Keratinocyte (primary cell): ENCODE data around the gene ITGB8. TPM values are rescaled to one million over a fixed set of nuclear protein-coding genes. Genes with fewer than 3 reads are reported as not detected.

Experiments used
- DNase-seq: peaks from one replicate; pipeline ENCODE4 v3.0.0-alpha.2; 2011; ENCODE audit warnings: low read depth, missing footprints, low spot score
- FAIRE-seq: peaks from 2 replicates; lab custom pipeline; 2011; peaks lifted over from hg19 to GRCh38; lab: Jason Lieb, UNC
- H2AFZ ChIP-seq: 2 replicates; pipeline ENCODE4 v1.6.0; 2012; ENCODE audit warnings: low read length, control low read depth, inconsistent platforms; ENCODE audit not compliant: control insufficient read depth
- H3K27ac ChIP-seq: 2 replicates; pipeline ENCODE4 v1.5.1; 2011; ENCODE audit warnings: low read length; ENCODE audit not compliant: control insufficient read depth, insufficient read depth
- H3K27me3 ChIP-seq: 3 replicates; pipeline ENCODE4 v1.6.0; 2011; ENCODE audit warnings: low read length; ENCODE audit not compliant: control insufficient read depth, insufficient read depth; ENCODE audit errors: extremely low read depth
- H3K36me3 ChIP-seq, 2 experiments: 2 replicates in 1 of 2; 3 replicates in 1 of 2; pipeline ENCODE4 v1.5.1; 2011; ENCODE audit warnings: low read length in 2 of 2, mild to moderate bottlenecking in 1 of 2; ENCODE audit not compliant: control insufficient read depth in 2 of 2, insufficient read depth in 2 of 2; ENCODE audit errors: extremely low read depth in 1 of 2
- H3K4me1 ChIP-seq: 3 replicates; pipeline ENCODE4 v1.5.1; 2011; ENCODE audit warnings: low read length; ENCODE audit not compliant: control insufficient read depth, insufficient read depth; ENCODE audit errors: extremely low read depth
- H3K4me2 ChIP-seq: 3 replicates; pipeline ENCODE4 v1.6.0; 2011; ENCODE audit warnings: low read depth, low read length; ENCODE audit not compliant: control insufficient read depth, insufficient read depth; ENCODE audit errors: extremely low read depth
- H3K4me3 ChIP-seq, 3 experiments: fragments of 200-600 bp in 1 of 3; sonication (generic) in 1 of 3; 2 replicates in 2 of 3; 3 replicates in 1 of 3; pipeline ENCODE4 v1.5.1; 2011 to 2016; ENCODE audit warnings: low read length in 3 of 3, mild to moderate bottlenecking in 3 of 3, control low read depth in 2 of 3, inconsistent platforms in 1 of 3, low read depth in 1 of 3, mixed read lengths in 1 of 3, mixed run types in 1 of 3, moderate library complexity in 1 of 3; ENCODE audit not compliant: control insufficient read depth in 2 of 3, insufficient read depth in 2 of 3; ENCODE audit errors: extremely low read depth in 1 of 3
- H3K79me2 ChIP-seq: 2 replicates; pipeline ENCODE4 v1.6.0; 2012; ENCODE audit warnings: low read length; ENCODE audit not compliant: control insufficient read depth, insufficient read depth
- H3K9ac ChIP-seq: 3 replicates; pipeline ENCODE4 v1.6.0; 2011; ENCODE audit warnings: low read length; ENCODE audit not compliant: control insufficient read depth, insufficient read depth; ENCODE audit errors: extremely low read depth
- H3K9me1 ChIP-seq: 3 replicates; pipeline ENCODE4 v1.6.0; 2011; ENCODE audit warnings: low read length; ENCODE audit not compliant: control insufficient read depth, insufficient read depth; ENCODE audit errors: extremely low read depth
- H3K9me3 ChIP-seq: 2 replicates; pipeline ENCODE4 v1.5.1; 2012; ENCODE audit warnings: low read depth, low read length; ENCODE audit not compliant: control insufficient read depth
- H4K20me1 ChIP-seq: 3 replicates; pipeline ENCODE4 v1.6.0; 2011; ENCODE audit warnings: low read length; ENCODE audit not compliant: control insufficient read depth, insufficient read depth; ENCODE audit errors: extremely low read depth
- CTCF ChIP-seq, 3 experiments: IDR thresholded peaks in 1 of 3; conservative IDR thresholded peaks in 1 of 3; optimal IDR thresholded peaks in 1 of 3; 2 replicates in 2 of 3; 3 replicates in 1 of 3; pipeline versions ENCODE3 to v1.5.1; 2011; ENCODE audit warnings: low read length in 3 of 3, mild to moderate bottlenecking in 3 of 3, moderate library complexity in 2 of 3, control low read depth in 1 of 3, inconsistent platforms in 1 of 3; ENCODE audit not compliant: insufficient read depth in 2 of 3; ENCODE audit errors: extremely low read depth in 1 of 3
- EZH2 ChIP-seq: IDR thresholded peaks from one replicate; pipeline ENCODE4 v1.6.1; 2012; ENCODE audit warnings: inconsistent platforms, mild to moderate bottlenecking, low read length, moderate library complexity
- dilution Hi-C: fragments of 300-500 bp; cut with MboI; formaldehyde crosslinking; loops from one replicate; pipeline ENCODE4 v1.7.0; 2020; ENCODE audit warnings: low sequenced_read_pairs; ENCODE audit not compliant: extremely low pct_ligation_motif_present
- polyA plus RNA-seq, 5 experiments: library from polyadenylated mRNA; depleted of rRNA in 3 of 5; stranded (reverse) in 3 of 5; stranded (forward) in 1 of 5; unstranded in 1 of 5; fragments of >200 nt; gene quantifications; 1 replicate in 1 of 5; 2 replicates in 3 of 5; 3 replicates in 1 of 5; pipeline versions ENCODE4 v1.2.1 to v1.2.3, GENCODE V29; 2011 to 2012; ENCODE audit warnings: missing spikeins in 2 of 5, low read depth in 1 of 5, low replicate concordance in 1 of 5

Gene ITGB8
- polyA plus RNA-seq, 1 donor (not counting 4 experiments of a cell fraction or from before 2014, with no cell fraction given), result 10.9 TPM

DNA sequence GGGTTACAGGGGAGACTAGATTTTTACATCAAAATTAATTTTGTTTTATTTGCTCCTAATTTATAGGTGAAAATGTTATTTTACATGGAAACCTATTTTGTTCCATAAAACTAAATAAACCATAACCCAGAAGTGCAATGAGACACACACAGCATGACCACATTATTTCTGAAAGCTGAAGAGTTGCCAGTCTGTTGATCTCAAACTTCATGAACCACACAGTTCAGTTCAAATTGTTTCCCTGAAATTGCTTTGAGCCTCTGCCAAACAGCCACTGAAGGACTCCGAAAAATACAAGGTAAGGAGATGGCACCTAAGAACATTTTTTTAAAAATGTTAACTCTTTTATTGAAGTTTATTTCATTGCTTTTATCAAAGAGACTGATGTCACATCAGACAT, 25.0 kb upstream of the ITGB8 start:
- no peak for DNase-seq
- H3K36me3 ChIP-seq, result no peaks in the 10 kb centered on the region
- no peak overlapping the region for H3K9ac ChIP-seq

DNA sequence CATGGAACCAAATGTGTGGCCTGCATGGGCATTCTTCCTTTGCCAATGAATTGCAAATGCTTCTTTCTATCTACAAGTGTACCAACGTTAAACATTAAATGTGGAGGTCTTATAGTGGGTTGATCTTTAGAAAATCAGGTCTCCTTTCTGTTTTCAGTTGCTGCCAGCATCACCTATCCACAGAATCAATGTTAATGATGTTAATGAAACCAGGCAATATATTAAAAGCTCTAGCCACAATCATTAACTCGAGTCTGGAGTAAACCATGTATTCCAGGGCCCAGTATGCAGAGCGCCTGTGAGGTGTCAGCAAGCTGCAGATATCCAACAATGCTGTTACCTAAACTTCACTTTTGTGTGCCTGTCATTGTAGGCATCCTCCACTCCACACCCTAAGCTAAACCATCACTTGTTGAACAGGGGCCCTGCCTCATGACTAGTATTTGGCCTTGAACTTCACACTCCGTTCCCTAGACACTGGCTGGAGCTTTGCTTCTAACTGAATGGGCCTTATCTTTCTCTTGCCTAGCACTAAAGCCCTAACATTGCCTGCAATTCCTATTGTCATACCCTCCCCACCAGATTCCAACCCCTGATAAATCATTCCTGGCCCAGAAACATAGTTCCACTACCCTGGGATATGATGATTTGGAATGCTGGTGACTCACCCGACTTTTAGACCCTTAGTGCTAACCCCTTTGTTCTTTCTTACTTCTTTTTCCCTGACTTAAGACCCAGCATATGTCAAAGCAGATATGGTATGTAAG, 24.3 kb upstream of the ITGB8 start:
- Histone ChIP-seq H4K20me1 (no peaks in the 10 kb centered on the region), H3K9me3 (no peaks in the 10 kb centered on the region), H2AFZ (no peak overlapping the region), H3K27ac (no peak overlapping the region), H3K9ac (no peak overlapping the region), H3K4me3 (no peak overlapping the region), H3K79me2 (no peaks in the 10 kb centered on the region), H3K9me1 (no peaks in the 10 kb centered on the region), H3K27me3 (no peaks in the 10 kb centered on the region), H3K4me1 (peaks cover 3% of the 10 kb centered on the region), H3K36me3 (no peaks in the 10 kb centered on the region), H3K4me2 (no peak overlapping the region)
- FAIRE-seq (no peak), DNase-seq (no peak)
- dilution Hi-C loops, result loop anchor here (25.0 kb wide), 1 partner anchor 544 kb away; the partner anchor contains the start of gene TMEM196
- TF ChIP-seq EZH2 (no peak), CTCF (optimal IDR thresholded peaks at IDR 0.05 in 1 of 3, IDR thresholded peaks at IDR 0.05 in 1 of 3, conservative IDR thresholded peaks at IDR 0.05 in 1 of 3; ENCODE audit: extremely low read depth in 1 of 3, insufficient read depth in 2 of 3, low read length in 3 of 3) (no peak)

More for the DNA sequence above, 25.0 kb upstream of the ITGB8 start:
- Histone ChIP-seq H2AFZ (no peak overlapping the region), H3K9me3 (no peaks in the 10 kb centered on the region), H3K27me3 (no peaks in the 10 kb centered on the region), H3K9me1 (no peaks in the 10 kb centered on the region), H3K4me2 (no peak overlapping the region), H4K20me1 (no peaks in the 10 kb centered on the region), H3K4me3 (no peak overlapping the region), H3K4me1 (peaks cover 5% of the 10 kb centered on the region), H3K27ac (no peak overlapping the region), H3K79me2 (no peaks in the 10 kb centered on the region)
- no peak for FAIRE-seq
- TF ChIP-seq CTCF (optimal IDR thresholded peaks at IDR 0.05 in 1 of 3, IDR thresholded peaks at IDR 0.05 in 1 of 3, conservative IDR thresholded peaks at IDR 0.05 in 1 of 3; ENCODE audit: extremely low read depth in 1 of 3, insufficient read depth in 2 of 3, low read length in 3 of 3) (no peak), EZH2 (no peak)
- dilution Hi-C loops, result loop anchor here (25.0 kb wide), 1 partner anchor 543 kb away; the partner anchor contains the start of gene TMEM196
